ENCODE results near the gene LEO1.

Gene LEO1

DNA sequence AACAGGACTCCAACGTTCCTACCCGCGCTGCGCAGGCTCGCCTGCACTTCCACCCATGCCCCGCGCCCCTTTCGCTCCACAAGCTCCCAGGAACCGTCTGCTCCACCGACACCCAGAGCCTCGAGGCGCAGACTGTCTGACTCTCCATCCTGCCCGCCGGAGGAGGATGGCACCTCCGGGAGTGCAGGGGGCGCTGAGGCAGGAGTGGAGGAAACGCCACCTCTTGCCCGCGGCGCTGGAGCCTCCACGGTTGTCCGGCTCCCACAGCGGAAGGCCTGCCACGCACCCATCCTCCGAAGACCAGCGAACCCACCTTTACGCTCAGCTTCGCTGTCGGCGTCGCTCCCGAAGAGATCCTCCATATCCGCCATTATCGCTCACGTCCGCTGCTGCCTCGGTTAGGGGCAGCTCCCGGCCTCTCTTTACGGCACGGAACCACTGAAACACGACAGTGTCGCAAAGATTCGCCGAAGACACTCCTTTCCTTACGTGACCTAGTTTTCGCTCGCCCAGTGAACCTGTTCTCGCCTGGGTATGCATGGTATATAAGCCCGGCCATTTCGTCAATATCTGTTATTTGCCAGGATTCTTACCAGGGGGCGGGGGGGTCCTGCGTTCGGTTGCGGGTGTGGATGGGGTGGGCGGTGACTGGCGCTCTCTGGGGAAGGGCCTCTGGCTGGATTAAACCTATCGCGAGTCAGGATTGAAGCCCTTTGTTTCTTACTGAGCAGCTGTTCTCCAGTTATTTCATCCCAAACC lies at the start of gene LEO1:
Gene LEO1 (minus strand): TSS at position 404 of the 759 bp plus-strand sequence. CDS start 33 bp downstream, at position 371.
- Mint-ChIP-seq H3K36me3 (peaks cover 16 to 17% of the 10 kb centered on the region in 2 donors), H3K9me3 (peaks cover 4 to 6% of the 10 kb centered on the region in 2 donors), H3K4me3 (peak within 1 kb of the TSS; percentile 89 to 92), H3K4me1 (peaks cover 11 to 19% of the 10 kb centered on the region in 2 donors), H3K27ac (peak within 1 kb of the TSS; percentile 95), H3K27me3 (no peaks in the 10 kb centered on the region)
- DNase-seq (peak; percentile 88), ATAC-seq (replicated peaks) (peak; percentile 89 to 93)

DNA sequence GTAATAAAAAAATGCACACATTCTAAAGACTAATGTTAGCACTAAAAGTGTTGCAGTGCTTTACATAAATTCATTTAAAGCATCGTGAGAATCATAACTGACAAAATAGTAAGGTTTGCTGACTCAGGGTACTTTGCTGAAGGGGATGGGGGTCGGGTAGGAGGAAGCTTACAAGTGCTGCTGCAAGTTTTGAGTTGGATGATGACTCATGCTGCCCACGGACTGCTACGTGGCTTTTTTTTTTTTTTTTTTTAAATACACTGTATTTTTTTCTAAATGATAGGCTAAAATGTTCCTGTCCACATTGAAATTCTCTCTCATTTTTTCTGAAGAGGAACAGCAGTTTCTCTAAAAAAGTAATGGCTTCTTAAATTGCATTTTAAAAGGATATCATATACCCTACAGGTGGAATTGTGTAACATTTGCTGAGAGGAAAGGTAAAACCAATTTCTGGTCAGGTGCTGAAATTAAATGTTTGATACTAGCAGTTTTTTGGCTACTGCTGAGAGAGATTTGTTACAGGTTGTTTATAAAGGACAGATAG lies 49.6 kb upstream of the LEO1 start:
- peak; percentile 32 to 38 for ATAC-seq (replicated peaks)

DNA sequence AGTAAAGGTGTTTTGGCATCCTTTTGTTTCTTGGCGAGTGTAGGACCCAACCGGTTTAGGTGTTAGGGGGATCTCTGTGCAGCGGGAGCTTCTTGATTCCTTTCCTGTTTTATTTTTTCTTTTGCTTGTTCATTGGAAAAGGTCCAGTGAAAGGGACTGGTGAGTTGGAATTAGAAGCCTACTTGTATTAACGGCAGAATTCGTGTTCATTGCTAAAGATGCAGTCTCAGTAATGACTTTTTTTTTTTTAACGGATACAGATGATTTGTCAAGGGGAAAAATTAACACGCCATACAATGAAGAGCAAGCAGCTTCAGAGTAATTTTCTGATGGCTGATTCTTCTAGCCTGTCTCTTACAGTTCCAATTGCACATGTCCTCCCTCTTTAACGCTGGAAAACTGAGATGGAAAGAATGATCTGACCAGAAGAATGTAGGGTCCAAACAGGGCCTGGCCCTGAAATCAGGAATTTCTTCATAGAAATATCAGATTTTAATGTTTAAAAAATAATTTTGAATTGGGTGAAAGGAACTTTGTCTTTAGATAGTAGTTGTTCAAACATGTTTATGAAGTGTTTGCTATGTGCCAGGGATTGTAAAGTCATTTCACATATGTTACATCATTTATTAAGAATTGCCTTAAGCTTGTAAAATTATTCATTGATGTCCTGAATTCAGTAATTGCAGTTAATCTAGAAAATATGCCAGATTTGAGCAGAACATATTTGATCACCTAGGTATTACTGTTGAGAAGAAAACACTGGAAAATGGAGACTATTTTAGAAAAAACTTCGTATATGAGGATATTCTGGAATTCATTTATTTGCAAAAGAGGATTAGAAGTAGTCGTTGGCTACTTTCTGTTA lies 48.9 kb upstream of the LEO1 start:
- peak in 1 of 2 donors; percentile 4 for ATAC-seq (replicated peaks)
- peaks cover 24 to 47% of the 10 kb centered on the region in 2 donors for H3K4me1 Mint-ChIP-seq
- no peaks in the 10 kb centered on the region for H3K9me3 Mint-ChIP-seq
- peak overlapping the region; percentile 97 for H3K27ac Mint-ChIP-seq
- peak overlapping the region; percentile 91 to 93 for H3K4me3 Mint-ChIP-seq
- DNase-seq, result no peak
- H3K27me3 Mint-ChIP-seq, result peaks cover 0 to 8% of the 10 kb centered on the region in 2 donors
- peaks cover 2 to 3% of the 10 kb centered on the region in 2 donors for H3K36me3 Mint-ChIP-seq

More for the DNA sequence above, 49.6 kb upstream of the LEO1 start:
- DNase-seq, result peak; percentile 31
- peaks cover 0 to 8% of the 10 kb centered on the region in 2 donors for H3K27me3 Mint-ChIP-seq
- no peaks in the 10 kb centered on the region for H3K9me3 Mint-ChIP-seq
- peak overlapping the region; percentile 65 to 93 for H3K4me3 Mint-ChIP-seq
- H3K36me3 Mint-ChIP-seq, result peaks cover 2 to 3% of the 10 kb centered on the region in 2 donors
- H3K27ac Mint-ChIP-seq, result no peak overlapping the region
- H3K4me1 Mint-ChIP-seq, result peaks cover 25 to 51% of the 10 kb centered on the region in 2 donors

DNA sequence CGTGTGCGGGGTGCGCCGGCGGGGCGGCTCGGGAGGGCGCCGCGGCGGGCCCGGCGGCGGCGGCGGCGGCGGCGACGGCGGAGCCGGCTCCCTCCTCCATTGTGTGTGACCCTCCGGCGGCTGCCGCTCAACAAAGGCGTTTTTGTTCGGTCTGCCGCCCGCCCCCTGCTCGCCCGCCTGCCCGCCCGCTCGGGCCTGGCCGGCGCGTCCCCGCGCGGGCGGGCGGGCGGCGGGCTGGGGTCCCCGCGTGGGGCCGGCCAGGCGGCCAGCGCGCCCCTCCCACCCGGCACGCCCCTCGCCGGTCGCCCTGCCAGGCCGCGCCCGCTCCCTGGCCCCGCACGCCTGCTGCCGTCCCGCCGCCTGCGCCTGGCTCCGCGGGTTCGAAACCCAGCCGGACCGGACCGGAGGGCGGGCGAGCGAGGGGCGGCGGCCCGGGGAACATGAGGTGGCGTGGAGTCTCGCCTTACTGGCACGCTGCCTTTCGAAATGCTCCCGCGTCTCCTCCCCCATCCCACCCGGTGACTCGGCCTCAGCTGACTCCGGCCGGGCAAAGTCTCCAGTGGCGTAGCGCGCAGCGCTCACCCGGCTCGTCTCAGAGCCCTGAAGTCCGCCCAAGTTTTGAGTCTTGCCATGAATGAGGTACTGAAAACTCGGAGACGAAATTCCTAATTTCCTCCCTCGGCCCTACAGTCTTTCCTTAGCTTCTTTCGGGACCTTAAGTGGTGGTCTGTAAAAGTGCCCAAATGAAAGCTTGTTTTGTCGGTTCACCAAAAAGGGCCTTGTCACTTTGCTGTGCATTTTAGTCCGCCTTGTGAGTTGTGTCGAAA lies 48.0 kb upstream of the LEO1 start:
- peak; percentile 63 for DNase-seq
- H3K4me1 Mint-ChIP-seq, result peaks cover 24 to 47% of the 10 kb centered on the region in 2 donors
- ATAC-seq (replicated peaks), result peak; percentile 72 to 75
- peaks cover 0 to 8% of the 10 kb centered on the region in 2 donors for H3K27me3 Mint-ChIP-seq
- H3K36me3 Mint-ChIP-seq, result peaks cover 2 to 3% of the 10 kb centered on the region in 2 donors
- H3K9me3 Mint-ChIP-seq, result no peaks in the 10 kb centered on the region
- H3K4me3 Mint-ChIP-seq, result peak overlapping the region; percentile 98 to 99
- peak overlapping the region; percentile 100 for H3K27ac Mint-ChIP-seq

DNA sequence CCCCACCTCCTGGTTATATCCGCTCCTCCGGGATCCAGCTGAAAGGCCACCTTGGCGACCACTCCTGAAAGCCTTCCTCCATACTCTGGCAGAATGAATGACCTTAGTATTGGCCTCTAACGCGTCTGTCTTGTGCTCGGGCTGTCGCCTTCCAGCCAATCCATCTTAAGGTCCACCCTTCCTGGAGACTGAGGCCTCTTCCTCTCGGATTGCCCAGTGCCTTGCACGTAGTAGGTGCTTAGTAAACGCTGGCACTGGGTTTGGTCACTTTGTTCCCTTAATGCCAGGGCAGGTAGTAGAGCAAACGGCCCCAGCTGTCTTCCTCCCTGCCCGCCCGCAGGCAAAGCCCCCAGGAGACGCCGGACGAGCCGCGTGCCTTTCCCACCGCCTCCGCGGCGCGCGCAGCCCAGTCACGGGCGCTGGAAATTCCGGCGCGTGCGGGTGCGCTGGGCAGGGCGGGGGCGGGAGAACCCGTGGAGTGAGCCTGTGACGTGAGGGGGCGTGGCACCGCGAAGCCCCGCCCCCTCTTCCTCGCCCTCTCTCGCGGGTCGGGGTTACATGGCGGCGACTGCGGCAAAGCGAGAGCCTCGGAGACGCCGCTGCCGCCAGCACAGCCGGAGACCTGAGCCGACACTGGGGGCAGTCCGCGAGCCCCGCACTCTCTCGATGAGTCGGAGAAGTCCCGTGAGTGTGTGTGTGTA lies 47.3 kb upstream of the LEO1 start, which contains the start of gene MAPK6:
Gene MAPK6 (plus strand): TSS at position 527 of the 701 bp plus-strand sequence. CDS start 27,242 bp downstream, outside the sequence.
- H3K27ac Mint-ChIP-seq, result peak within 1 kb of the TSS; percentile 100
- H3K36me3 Mint-ChIP-seq, result peaks cover 2 to 3% of the 10 kb centered on the region in 2 donors
- DNase-seq (peak; percentile 90), ATAC-seq (replicated peaks) (peak; percentile 82 to 89)
- peaks cover 0 to 8% of the 10 kb centered on the region in 2 donors for H3K27me3 Mint-ChIP-seq
- H3K4me3 Mint-ChIP-seq, result peak within 1 kb of the TSS; percentile 98 to 99
- H3K9me3 Mint-ChIP-seq, result no peaks in the 10 kb centered on the region
- peaks cover 27 to 50% of the 10 kb centered on the region in 2 donors for H3K4me1 Mint-ChIP-seq

GRCh38 chr15:52018244-52018643 lies 46.7 kb upstream of the LEO1 start:
- H3K27me3 Mint-ChIP-seq, result peaks cover 0 to 8% of the 10 kb centered on the region in 2 donors
- H3K36me3 Mint-ChIP-seq, result peaks cover 2 to 3% of the 10 kb centered on the region in 2 donors
- no peak for ATAC-seq (replicated peaks)
- no peaks in the 10 kb centered on the region for H3K9me3 Mint-ChIP-seq
- peaks cover 26 to 51% of the 10 kb centered on the region in 2 donors for H3K4me1 Mint-ChIP-seq
- no peak for DNase-seq
- peak overlapping the region; percentile 100 for H3K27ac Mint-ChIP-seq
- peak overlapping the region; percentile 98 to 99 for H3K4me3 Mint-ChIP-seq

DNA sequence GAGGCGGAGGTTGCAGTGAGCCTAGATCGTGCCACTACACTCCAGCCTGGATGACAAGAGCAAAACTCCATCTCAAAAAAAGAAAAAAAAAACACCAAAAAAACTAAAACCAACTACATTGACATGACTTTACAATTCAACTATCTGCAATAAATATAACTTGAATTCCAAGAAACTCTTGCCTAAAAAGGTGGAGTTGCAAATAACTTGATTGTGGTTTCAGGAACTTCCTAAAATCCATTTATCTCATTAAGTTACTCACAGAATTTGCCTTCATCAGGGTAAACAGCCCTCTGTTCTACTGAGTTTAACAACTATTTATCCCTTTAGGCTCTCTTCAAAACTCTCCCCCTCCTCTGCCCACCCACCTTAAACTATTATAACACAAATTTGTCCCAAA lies 44.7 kb upstream of the LEO1 start:
- peaks cover 22 to 41% of the 10 kb centered on the region in 2 donors for H3K4me1 Mint-ChIP-seq
- H3K27ac Mint-ChIP-seq, result no peak overlapping the region
- no peak for ATAC-seq (replicated peaks)
- no peaks in the 10 kb centered on the region for H3K9me3 Mint-ChIP-seq
- no peak overlapping the region for H3K4me3 Mint-ChIP-seq
- peaks cover 2 to 3% of the 10 kb centered on the region in 2 donors for H3K36me3 Mint-ChIP-seq
- peaks cover 0 to 8% of the 10 kb centered on the region in 2 donors for H3K27me3 Mint-ChIP-seq
- DNase-seq, result no peak

DNA sequence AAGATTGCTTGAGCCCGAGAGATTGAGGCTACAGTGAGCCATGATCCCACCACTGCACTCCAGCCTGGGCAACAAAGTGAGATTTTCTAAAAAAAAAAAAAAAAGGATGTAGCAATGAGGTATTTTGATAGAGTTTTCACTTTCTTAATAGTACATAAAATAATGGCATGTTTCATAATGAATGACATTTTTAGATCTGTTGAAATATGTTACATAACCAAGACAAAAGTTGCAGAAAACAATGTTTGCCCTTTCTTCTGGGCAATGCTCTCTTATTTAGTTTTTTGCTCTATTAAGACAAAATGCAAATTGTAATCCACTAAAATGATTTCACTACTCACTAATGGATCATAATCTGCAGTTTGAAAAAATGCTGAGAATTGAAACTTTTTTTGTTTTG lies 43.0 kb upstream of the LEO1 start:
- no peak overlapping the region for H3K4me3 Mint-ChIP-seq
- peaks cover 0 to 8% of the 10 kb centered on the region in 2 donors for H3K27me3 Mint-ChIP-seq
- DNase-seq (no peak), ATAC-seq (replicated peaks) (no peak)
- no peaks in the 10 kb centered on the region for H3K9me3 Mint-ChIP-seq
- H3K36me3 Mint-ChIP-seq, result peaks cover 2 to 3% of the 10 kb centered on the region in 2 donors
- H3K4me1 Mint-ChIP-seq, result peaks cover 15 to 25% of the 10 kb centered on the region in 2 donors
- H3K27ac Mint-ChIP-seq, result no peak overlapping the region

DNA sequence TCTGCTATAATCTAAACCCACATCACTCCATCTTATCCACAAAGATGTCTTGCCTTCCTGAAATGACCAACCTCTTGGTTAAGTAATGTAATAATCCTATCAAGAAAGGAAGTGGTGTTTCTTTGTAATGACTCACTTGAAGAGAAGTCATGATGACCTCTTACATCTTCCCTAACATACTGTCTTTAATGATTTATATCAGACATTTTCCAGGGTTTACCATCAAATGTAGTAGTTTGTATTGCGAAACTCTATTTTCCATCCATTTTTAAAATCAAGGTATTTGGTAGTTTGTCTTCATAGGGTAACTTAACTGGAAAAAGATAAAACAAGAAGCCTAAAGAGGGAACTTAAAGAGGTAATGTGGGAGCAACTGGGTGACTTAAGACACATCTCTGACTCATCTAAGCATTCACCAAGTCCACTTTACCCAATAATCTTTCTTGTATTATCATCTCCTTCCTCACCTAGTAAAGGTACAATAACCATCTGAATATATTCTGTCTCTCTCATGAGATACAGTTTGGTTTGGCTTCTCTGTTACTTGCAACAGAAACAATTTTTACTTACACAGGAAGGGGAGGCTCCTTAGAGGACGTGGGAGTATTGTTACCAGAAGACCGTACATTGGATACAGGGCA lies 41.7 kb upstream of the LEO1 start:
- H3K9me3 Mint-ChIP-seq, result no peaks in the 10 kb centered on the region
- H3K27me3 Mint-ChIP-seq, result peaks cover 0 to 8% of the 10 kb centered on the region in 2 donors
- peak overlapping the region; percentile 43 for H3K27ac Mint-ChIP-seq
- ATAC-seq (replicated peaks) (peak; percentile 86 to 90), DNase-seq (no peak)
- H3K4me3 Mint-ChIP-seq, result no peak overlapping the region
- H3K36me3 Mint-ChIP-seq, result no peaks in the 10 kb centered on the region
- peaks cover 20 to 26% of the 10 kb centered on the region in 2 donors for H3K4me1 Mint-ChIP-seq

- Mint-ChIP-seq H3K27ac (no peak overlapping the region), H3K9me3 (no peaks in the 10 kb centered on the region), H3K27me3 (peaks cover 0 to 4% of the 10 kb centered on the region in 2 donors), H3K36me3 (no peaks in the 10 kb centered on the region), H3K4me3 (no peak overlapping the region), H3K4me1 (peaks cover 22 to 30% of the 10 kb centered on the region in 2 donors)
- DNase-seq (no peak), ATAC-seq (replicated peaks) (no peak)
Measured at GRCh38 chr15:52012210-52012609, 40.6 kb upstream of the LEO1 start.

GRCh38 chr15:52011711-52012144 lies 40.1 kb upstream of the LEO1 start:
- Mint-ChIP-seq H3K27ac (no peak overlapping the region), H3K9me3 (no peaks in the 10 kb centered on the region), H3K27me3 (no peaks in the 10 kb centered on the region), H3K4me1 (peaks cover 25 to 35% of the 10 kb centered on the region in 2 donors), H3K4me3 (no peak overlapping the region), H3K36me3 (no peaks in the 10 kb centered on the region)
- ATAC-seq (replicated peaks), result no peak
- DNase-seq, result no peak

Measured in stimulated activated naive B cell treated with anti-CD40 and anti-IgM and Interleukin-4, amounts not matched to agents 10 μg/mL and 1 μg/mL and 100 μg/mL, for 72 hours (primary cell).